KMS-11 (cell line): ENCODE data around the gene FCRL6.
A peak's percentile ranks its signal among the peaks of the same experiment; 100 is the strongest.

Source experiments
- H2AFZ ChIP-seq: fragments of 200-600 bp; sonication (generic); 2 replicates; pipeline ENCODE4 v1.6.1; 2016; ENCODE audit warnings: antibody characterized with exemption, mixed run types, low read depth
- H3K27ac ChIP-seq: fragments of 200-600 bp; sonication (generic); 2 replicates; pipeline ENCODE4 v1.6.1; 2016; ENCODE audit warnings: mild to moderate bottlenecking, mixed run types
- H3K27me3 ChIP-seq: fragments of 200-600 bp; sonication (generic); 2 replicates; pipeline ENCODE4 v1.6.1; 2017; ENCODE audit warnings: mild to moderate bottlenecking, low read depth, mixed run types, moderate library complexity; ENCODE audit not compliant: insufficient read depth
- H3K36me3 ChIP-seq: fragments of 200-600 bp; sonication (generic); 2 replicates; pipeline ENCODE4 v1.6.1; 2017; ENCODE audit warnings: mild to moderate bottlenecking, mixed run types; ENCODE audit not compliant: insufficient read depth
- H3K4me1 ChIP-seq: fragments of 200-600 bp; sonication (generic); 2 replicates; pipeline ENCODE4 v1.6.1; 2016; ENCODE audit warnings: mild to moderate bottlenecking, low read depth, mixed run types; ENCODE audit not compliant: poor library complexity, severe bottlenecking
- H3K4me2 ChIP-seq: fragments of 200-600 bp; sonication (generic); 2 replicates; pipeline ENCODE4 v1.7.0; 2016; ENCODE audit warnings: mild to moderate bottlenecking, mixed run types
- H3K4me3 ChIP-seq: fragments of 200-600 bp; sonication (generic); IDR thresholded peaks from 2 replicates; pipeline ENCODE4 v1.6.1; 2017; ENCODE audit warnings: low read depth, low read length, mixed read lengths; ENCODE audit not compliant: insufficient read depth
- H3K79me2 ChIP-seq: fragments of 200-600 bp; sonication (generic); 2 replicates; pipeline ENCODE4 v1.6.1; 2016; ENCODE audit warnings: low read depth, mixed run types; ENCODE audit not compliant: insufficient read depth
- H3K9ac ChIP-seq: fragments of 200-600 bp; sonication (generic); 2 replicates; pipeline ENCODE4 v1.6.1; 2016; ENCODE audit warnings: mild to moderate bottlenecking, mixed run types
- H4K20me1 ChIP-seq: fragments of 200-600 bp; sonication (generic); 2 replicates; pipeline ENCODE4 v1.6.1; 2016; ENCODE audit warnings: mild to moderate bottlenecking, mixed run types; ENCODE audit not compliant: insufficient read depth
- CTCF ChIP-seq: fragments of 200-600 bp; sonication (generic); conservative IDR thresholded peaks from 2 replicates; pipeline ENCODE4 v1.6.1; 2017; ENCODE audit warnings: low read depth, mild to moderate bottlenecking, antibody characterized with exemption, low read length, moderate library complexity, mixed read lengths

The FCRL6 gene

GRCh38 chr1:159854116-159854692 is 52.0 kb downstream of the FCRL6 start:
- H3K27ac ChIP-seq, result no peak overlapping the region
- no peak; the same call in 1 of the 2 replicates for TF ChIP-seq CTCF
- peak overlapping the region; percentile 50; the same call in 1 of the 2 replicates for H3K9ac ChIP-seq
- H3K79me2 ChIP-seq, result no peaks in the 10 kb centered on the region
- H3K27me3 ChIP-seq, result no peaks in the 10 kb centered on the region
- H3K36me3 ChIP-seq, result no peaks in the 10 kb centered on the region
- H3K4me1 ChIP-seq, result peaks cover 20% of the 10 kb centered on the region
- peak overlapping the region; percentile 77 for H2AFZ ChIP-seq
- H3K4me2 ChIP-seq, result peak overlapping the region; percentile 72
- H3K4me3 ChIP-seq, result peak overlapping the region; percentile 91
- H4K20me1 ChIP-seq, result no peaks in the 10 kb centered on the region

GRCh38 chr1:159854693-159855192 is 52.6 kb downstream of the FCRL6 start:
- Histone ChIP-seq H3K27me3 (no peaks in the 10 kb centered on the region), H4K20me1 (no peaks in the 10 kb centered on the region), H2AFZ (peak overlapping the region; percentile 77), H3K36me3 (no peaks in the 10 kb centered on the region), H3K4me3 (peak overlapping the region; percentile 91), H3K79me2 (no peaks in the 10 kb centered on the region), H3K4me1 (peaks cover 20% of the 10 kb centered on the region), H3K27ac (no peak overlapping the region; the same call in 1 of the 2 replicates), H3K4me2 (peak overlapping the region; percentile 72), H3K9ac (peak overlapping the region; percentile 50; the same call in 1 of the 2 replicates)
- no peak; the same call in 1 of the 2 replicates for TF ChIP-seq CTCF

- Histone ChIP-seq H2AFZ (no peak overlapping the region), H3K27me3 (no peaks in the 10 kb centered on the region), H3K4me2 (no peak overlapping the region), H4K20me1 (no peaks in the 10 kb centered on the region), H3K79me2 (no peaks in the 10 kb centered on the region), H3K4me1 (peaks cover 20% of the 10 kb centered on the region), H3K9ac (no peak overlapping the region), H3K4me3 (no peak overlapping the region), H3K27ac (no peak overlapping the region), H3K36me3 (no peaks in the 10 kb centered on the region)
- TF ChIP-seq CTCF, result no peak
Measured at GRCh38 chr1:159855709-159856108, 53.5 kb downstream of the FCRL6 start.

- Histone ChIP-seq H3K4me3 (no peak overlapping the region), H4K20me1 (no peaks in the 10 kb centered on the region), H2AFZ (no peak overlapping the region), H3K4me2 (no peak overlapping the region), H3K4me1 (peaks cover 20% of the 10 kb centered on the region), H3K9ac (no peak overlapping the region), H3K27ac (no peak overlapping the region), H3K79me2 (no peaks in the 10 kb centered on the region), H3K27me3 (no peaks in the 10 kb centered on the region), H3K36me3 (no peaks in the 10 kb centered on the region)
- no peak for TF ChIP-seq CTCF
Measured at GRCh38 chr1:159856576-159856975, 54.4 kb downstream of the FCRL6 start.
